Measurements from ENCODE around the gene RYR2. TPM values are rescaled to one million over a fixed set of nuclear protein-coding genes. Genes with fewer than 3 reads are reported as not detected.

Gene RYR2
- total RNA-seq, 4 donors from 2014 or later: 0.53 to 1.2 (median 0.57) TPM

GRCh38 chr1:237566581-237566980, 524.6 kb downstream of the RYR2 start:
- no peak overlapping the region for H3K27ac ChIP-seq
- no peak for DNase-seq (ENCODE audit: low spot score in 2 of 2)
- H3K4me1 ChIP-seq: no peaks in the 10 kb centered on the region
- H3K36me3 ChIP-seq: no peaks in the 10 kb centered on the region
- H3K27me3 ChIP-seq: no peaks in the 10 kb centered on the region
- no peaks in the 10 kb centered on the region for H3K9me3 ChIP-seq
- 91% methylated on average over 14 of the region's 14 CpGs for WGBS
- H3K4me3 ChIP-seq: no peak overlapping the region
- no peak for TF ChIP-seq POLR2A (IDR thresholded peaks at IDR 0.05)
- TF ChIP-seq EP300 (IDR thresholded peaks at IDR 0.05): no peak
- no peak for TF ChIP-seq CTCF (IDR thresholded peaks at IDR 0.05)
- no peak for TF ChIP-seq POLR2AphosphoS5 (IDR thresholded peaks at IDR 0.05)

DNA sequence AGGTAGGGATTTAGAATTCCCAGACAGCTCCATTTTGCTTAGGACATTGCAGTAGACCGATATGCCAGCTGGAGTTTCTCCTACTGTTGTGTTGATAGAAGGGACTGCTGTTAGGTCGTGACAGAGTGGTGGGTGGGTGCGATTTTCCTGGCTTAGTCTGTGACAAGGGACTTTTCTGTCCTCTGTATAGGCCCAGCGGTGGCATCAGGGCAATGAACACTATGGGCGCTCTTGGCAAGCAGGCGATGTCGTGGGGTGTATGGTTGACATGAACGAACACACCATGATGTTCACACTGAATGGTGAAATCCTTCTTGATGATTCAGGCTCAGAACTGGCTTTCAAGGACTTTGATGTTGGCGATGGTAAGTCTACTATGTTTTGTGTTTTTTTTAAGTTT, 527.0 kb downstream of the RYR2 start:
- Histone ChIP-seq H3K27me3 (no peaks in the 10 kb centered on the region), H3K36me3 (no peaks in the 10 kb centered on the region), H3K4me3 (no peak overlapping the region), H3K27ac (no peak overlapping the region), H3K9me3 (no peaks in the 10 kb centered on the region), H3K4me1 (no peaks in the 10 kb centered on the region)
- no peak for DNase-seq (ENCODE audit: low spot score in 2 of 2)
- 79% methylated on average over 9 of the region's 9 CpGs for WGBS
- no peak for TF ChIP-seq CTCF (IDR thresholded peaks at IDR 0.05)
- no peak for TF ChIP-seq POLR2AphosphoS5 (IDR thresholded peaks at IDR 0.05)
- TF ChIP-seq POLR2A (IDR thresholded peaks at IDR 0.05): no peak
- no peak for TF ChIP-seq EP300 (IDR thresholded peaks at IDR 0.05)

DNA sequence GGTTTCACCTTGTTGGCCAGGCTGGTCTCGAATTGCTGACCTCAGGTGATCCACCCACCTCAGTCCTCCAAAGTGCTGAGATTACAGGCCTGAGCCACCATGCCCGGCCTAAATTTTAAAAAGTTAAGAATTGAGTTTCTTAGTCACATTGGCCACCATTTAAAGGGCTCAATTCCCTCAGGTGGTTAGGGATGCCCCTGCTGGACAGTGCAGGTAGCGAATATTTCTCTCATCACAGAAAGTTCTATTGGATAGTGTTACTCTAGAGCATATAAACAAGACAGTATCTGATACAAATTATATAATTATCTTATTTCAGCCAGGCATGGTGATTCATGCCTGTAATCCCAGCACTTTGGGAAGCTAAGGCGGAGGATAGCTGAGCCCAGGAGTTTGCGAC, 528.5 kb downstream of the RYR2 start:
- DNase-seq (ENCODE audit: low spot score in 2 of 2): no peak
- TF ChIP-seq POLR2A (IDR thresholded peaks at IDR 0.05) (no peak), POLR2AphosphoS5 (IDR thresholded peaks at IDR 0.05) (no peak), CTCF (IDR thresholded peaks at IDR 0.05) (no peak), EP300 (IDR thresholded peaks at IDR 0.05) (no peak)
- Histone ChIP-seq H3K4me1 (no peaks in the 10 kb centered on the region), H3K4me3 (no peak overlapping the region), H3K27me3 (no peaks in the 10 kb centered on the region), H3K9me3 (no peaks in the 10 kb centered on the region), H3K36me3 (no peaks in the 10 kb centered on the region), H3K27ac (no peak overlapping the region)
- 90% methylated on average over 5 of the region's 5 CpGs for WGBS

DNA sequence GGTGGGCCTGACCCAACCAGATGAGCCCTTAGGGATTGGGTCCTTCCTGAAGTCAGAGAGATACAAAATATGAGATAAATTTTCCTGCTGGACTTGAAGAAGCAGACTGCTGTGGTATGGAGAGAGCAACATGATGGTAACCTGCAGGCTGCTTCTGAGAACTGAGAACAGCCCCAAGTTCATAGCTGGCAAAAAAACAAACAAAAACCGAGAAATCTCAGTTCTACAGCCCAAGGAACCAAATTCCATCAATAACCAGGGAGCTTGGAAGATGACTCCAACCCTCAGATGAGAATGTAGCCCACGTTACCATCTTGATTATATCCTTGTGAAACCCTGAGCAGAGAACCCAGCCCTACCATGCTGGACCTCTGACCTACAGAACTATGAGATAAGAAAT, 532.6 kb downstream of the RYR2 start:
- TF ChIP-seq POLR2A (IDR thresholded peaks at IDR 0.05): no peak
- no peak for TF ChIP-seq POLR2AphosphoS5 (IDR thresholded peaks at IDR 0.05)
- no peak for TF ChIP-seq CTCF (IDR thresholded peaks at IDR 0.05)
- TF ChIP-seq EP300 (IDR thresholded peaks at IDR 0.05): no peak
- WGBS: 56% methylated on average over 2 of the region's 2 CpGs
- no peaks in the 10 kb centered on the region for H3K36me3 ChIP-seq
- no peaks in the 10 kb centered on the region for H3K4me1 ChIP-seq
- no peak for DNase-seq (ENCODE audit: low spot score in 2 of 2)
- peaks cover 5% of the 10 kb centered on the region for H3K9me3 ChIP-seq
- no peak overlapping the region for H3K4me3 ChIP-seq
- H3K27ac ChIP-seq: no peak overlapping the region
- H3K27me3 ChIP-seq: no peaks in the 10 kb centered on the region

DNA sequence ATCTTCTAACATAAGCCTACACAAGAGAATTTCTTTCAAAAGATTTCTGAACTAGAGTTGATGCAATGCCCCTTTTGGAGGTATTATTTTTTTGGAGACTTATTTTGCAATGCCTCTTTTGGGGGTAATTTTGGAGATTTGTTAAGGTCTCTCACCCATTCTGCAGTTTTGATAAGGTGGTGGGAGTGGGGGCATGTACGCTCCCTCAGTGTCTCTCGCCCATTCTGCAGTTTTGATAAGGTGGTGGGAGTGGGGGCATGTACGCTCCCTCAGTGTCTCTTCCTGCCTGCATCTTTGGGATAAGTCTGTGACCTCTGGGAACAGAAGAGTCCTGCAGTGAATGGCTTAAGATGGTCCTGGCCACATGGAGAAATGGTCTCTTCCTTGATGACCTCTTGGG, 536.6 kb downstream of the RYR2 start:
- 93% methylated on average over 3 of the region's 3 CpGs for WGBS
- H3K4me1 ChIP-seq: no peaks in the 10 kb centered on the region
- DNase-seq (ENCODE audit: low spot score in 2 of 2): no peak
- no peaks in the 10 kb centered on the region for H3K27me3 ChIP-seq
- peaks cover 5% of the 10 kb centered on the region for H3K9me3 ChIP-seq
- no peak overlapping the region for H3K4me3 ChIP-seq
- no peak for TF ChIP-seq POLR2AphosphoS5 (IDR thresholded peaks at IDR 0.05)
- no peak for TF ChIP-seq CTCF (IDR thresholded peaks at IDR 0.05)
- TF ChIP-seq EP300 (IDR thresholded peaks at IDR 0.05): no peak
- TF ChIP-seq POLR2A (IDR thresholded peaks at IDR 0.05): no peak
- H3K36me3 ChIP-seq: no peaks in the 10 kb centered on the region
- H3K27ac ChIP-seq: no peak overlapping the region

Measured in suprapubic skin (tissue), 4 donors.